ENCODE measurements around the gene TUBB4B.
"Not testable (repeated sequence)": the region's sequence is repeated elsewhere in the genome, so short reads cannot be mapped to it uniquely, and the experiment has no call there.

The TUBB4B gene

DNA sequence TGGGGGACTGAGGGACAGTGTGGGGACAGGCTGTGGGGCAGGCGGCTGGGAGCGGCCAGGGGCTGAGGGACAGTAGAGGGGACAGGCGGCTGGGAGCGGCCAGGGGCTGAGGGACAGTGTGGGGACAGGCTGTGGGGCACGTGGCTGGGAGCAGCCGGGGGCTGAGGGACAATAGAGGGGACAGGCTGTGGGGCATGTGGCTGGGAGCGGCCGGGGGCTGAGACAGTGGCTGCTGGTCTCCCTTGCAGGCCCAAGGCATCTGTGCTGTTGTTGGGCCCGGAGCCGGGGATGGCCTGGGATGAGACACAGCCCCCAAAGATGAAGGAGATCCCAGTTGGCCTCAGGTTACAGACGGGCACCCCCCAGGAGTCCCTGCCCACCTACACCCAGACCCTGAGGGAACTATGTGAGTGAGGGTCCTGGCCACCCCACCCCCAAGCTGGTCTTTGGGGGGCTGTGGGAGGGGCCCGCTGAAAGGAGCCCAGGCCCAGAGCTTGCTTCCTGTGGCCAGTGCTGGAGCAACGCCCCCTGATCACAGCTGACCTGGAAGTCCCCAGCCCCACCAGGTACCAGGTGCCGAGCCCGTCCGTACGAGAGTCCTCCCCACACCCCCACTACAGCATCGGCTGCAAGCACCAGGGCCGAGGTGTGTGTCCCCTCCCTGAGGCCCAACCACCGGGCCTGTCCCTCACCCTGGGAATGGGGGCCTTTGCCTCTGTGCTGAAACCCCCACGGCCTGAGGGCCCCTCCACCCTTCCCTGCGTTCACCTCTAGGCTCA lies 10.6 kb downstream of the TUBB4B start:
- DNase-seq (ENCODE audit: low spot score): no peak

DNA sequence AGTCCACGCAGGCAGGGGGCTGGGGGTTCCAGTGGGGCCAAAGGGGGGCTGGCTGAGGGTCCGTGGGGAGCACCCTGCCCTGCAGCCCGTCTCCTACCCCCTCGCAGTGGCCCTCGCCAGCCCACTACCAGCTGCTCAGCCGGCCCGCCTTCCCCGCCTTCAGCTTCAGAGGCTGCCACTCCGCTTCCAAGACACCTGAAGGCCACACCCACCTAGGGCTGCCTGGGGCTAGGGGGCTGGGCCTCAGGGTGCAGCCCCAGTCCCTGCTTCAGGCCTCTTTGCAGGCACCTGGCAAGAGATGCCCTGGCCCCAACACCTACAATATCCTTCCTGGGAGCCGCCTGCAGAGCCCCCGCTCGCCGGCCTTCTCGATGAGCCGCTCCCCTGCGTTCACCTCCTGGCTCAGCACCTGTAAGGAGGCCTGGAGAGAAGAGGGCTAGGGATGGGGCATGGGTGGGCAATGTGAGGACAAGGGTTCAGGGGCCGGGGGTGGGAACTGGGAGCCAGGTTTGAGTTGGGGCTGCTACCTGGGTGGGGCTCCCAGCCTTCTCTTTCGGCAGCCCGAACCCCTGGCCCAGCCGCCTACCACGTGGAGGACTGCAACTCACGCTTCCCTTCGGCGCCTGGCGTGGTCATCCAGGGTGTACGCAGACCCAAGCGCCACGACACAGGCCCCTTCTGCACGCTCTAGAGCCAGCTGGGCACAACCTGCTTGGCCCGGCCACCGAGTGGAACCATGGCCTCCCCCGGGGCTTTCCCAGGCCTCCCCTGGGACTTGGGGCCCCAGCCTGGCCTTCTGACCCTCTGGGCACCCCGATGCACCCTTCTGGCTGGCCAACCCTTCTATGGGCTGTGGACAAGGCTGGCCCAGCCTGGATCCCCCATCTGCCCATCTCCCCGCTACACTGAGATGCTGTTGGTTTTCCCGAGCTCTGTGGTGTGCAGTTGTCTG lies 11.7 kb downstream of the TUBB4B start:
- no peak for DNase-seq (ENCODE audit: low spot score)

DNA sequence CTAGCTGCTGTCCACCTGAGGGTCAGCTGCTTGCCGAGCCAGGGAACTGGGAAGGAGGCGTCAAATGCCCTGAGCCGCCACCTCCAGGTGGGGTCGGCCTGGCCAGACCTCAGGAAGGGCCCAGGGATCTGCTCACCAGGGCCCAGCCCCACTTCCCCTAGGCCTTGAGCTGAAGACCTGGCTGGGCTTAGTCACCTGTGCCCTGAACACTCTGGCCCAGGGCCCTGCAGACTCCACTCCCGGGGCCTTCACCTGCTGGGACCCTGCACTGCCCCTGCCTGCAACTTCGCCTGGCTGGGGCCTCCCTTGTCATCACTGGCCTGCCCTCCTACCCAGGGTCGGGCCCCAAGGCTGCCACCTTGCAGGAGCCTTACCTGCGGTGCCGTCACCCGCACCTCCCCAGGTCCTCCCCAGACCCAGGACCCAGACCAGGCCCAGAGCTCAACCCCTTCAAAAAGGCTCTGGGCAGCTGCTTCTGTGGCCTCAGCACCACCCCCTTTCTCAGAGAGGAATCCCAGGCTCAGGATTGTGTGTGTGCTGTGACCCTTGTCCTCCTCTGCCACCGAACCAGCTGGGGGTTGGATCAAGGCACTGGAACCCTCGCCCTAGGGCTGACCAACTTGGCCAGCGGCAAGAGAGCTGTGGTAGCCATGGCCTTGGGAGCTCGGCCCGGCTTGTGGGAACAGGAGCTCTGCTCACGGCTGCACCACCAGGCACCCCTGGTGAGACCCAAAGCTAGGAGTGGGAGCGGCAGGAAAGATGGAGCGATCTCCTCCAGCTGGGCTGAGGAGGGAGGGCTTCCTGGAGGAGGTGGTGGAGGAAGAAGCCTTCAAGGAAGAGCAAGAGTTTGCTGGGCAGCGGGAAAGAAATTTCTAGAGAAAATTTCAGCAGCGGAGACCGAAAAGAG lies 12.9 kb downstream of the TUBB4B start:
- peak; percentile 45 for DNase-seq (ENCODE audit: low spot score)

DNA sequence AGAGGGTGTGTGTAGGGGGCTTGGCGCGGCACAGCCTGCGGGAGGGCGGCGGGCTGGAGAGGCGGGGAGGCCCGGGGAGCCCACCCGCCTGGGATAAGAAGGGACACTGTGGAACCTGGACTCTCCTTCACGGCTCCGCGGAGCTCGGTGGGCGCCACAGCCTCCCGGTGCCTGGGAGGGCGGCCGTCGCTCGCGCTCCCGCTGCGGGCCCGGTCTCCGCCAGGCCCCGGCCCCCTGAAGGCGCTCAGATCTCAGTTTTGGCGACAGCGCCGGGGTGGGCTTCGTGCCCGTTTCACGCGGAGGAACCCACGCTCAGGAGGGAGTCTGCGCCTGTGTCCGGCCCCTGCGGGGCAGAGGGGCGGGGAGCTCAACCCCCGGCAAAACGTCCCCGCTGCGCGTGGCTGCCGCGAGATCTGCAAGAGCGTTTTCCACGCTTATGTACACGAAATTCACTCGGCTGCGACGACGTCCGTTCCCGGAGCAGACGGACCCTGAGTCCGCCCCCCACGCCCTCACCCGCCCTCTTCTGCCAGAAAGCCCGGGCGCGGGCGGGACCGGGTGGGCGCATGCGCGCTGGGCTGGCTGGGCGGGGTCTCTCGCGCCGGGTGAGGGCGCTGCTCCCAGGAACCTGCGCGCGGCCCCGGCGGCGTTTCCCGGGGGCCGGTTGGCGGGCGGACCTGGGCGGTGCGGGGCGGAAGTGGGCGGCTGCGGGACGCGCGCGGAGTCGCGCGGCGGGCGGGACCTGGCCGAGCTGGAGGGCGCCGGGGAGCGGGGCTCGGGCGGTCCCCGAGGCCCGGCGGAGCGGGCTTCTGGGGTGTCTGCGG lies 13.7 kb downstream of the TUBB4B start, which contains the start of gene NELFB:
Gene NELFB (plus strand): TSS at position 704 of the 824 bp plus-strand sequence.
- DNase-seq (ENCODE audit: low spot score): peak; percentile 85

DNA sequence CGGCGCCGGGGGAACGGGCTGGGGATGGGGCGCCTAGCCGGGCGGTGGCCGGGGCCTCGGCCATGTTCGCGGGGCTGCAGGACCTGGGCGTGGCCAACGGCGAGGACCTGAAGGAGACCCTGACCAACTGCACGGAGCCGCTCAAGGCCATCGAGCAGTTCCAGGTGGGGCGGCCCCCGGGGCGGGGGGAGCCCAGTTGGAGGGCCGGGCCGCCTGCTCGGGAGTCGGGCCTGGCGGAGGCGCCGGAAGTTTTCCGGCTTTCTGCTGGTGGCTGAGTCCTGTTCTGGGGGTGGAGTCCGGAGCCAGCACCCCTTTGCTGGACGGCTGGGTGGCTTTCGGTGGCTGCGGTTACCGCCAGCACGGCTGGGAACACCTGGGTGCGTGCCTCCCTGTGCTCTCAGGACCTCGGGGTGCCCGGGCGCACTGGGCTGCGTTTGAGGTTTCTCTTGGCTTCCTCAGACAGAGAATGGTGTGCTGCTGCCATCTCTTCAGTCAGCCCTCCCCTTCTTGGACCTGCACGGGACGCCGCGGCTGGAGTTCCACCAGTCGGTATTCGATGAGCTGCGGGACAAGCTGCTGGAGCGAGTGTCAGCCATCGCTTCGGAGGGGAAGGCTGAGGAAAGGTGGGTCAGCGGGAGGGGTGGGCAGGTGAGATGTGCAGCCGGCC lies 14.5 kb downstream of the TUBB4B start:
- no peak for DNase-seq (ENCODE audit: low spot score)

DNA sequence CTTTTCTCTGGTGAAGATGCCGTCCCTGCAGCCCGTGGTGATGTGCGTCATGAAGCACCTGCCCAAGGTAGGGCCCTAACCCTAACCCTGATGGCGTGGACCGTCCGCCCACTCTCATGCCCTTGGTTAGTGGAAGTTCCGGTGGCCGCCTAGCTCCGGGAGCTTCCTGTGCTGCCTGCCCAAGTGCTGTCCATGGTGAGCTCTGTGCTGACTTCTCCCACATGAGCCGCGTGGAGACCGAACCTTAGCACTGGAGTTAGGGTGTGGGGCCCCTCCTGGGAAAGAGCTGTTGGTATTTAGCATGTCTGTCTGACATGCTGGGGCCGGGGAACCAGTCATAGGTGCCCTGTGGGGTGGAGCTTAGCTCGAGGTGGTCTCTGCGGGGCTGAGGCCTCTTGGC lies 15.3 kb downstream of the TUBB4B start:
- DNase-seq (ENCODE audit: low spot score): no peak

DNA sequence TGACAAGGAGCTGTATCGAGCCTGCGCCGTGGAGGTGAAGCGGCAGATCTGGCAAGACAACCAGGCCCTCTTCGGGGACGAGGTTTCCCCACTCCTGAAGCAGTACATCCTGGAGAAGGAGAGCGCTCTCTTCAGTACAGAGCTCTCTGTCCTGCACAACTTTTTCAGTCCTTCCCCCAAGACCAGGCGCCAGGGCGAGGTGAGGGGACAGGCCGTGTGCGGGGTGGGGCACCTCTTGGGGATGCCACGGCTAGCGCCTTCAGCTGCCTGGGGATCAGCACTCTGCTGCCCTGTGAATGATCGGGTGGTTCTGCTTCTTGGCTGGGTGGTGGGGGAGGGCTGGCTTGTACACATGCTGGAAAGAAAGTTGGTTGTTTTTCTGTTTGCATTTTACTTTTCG lies 15.8 kb downstream of the TUBB4B start:
- no peak for DNase-seq (ENCODE audit: low spot score)

DNA sequence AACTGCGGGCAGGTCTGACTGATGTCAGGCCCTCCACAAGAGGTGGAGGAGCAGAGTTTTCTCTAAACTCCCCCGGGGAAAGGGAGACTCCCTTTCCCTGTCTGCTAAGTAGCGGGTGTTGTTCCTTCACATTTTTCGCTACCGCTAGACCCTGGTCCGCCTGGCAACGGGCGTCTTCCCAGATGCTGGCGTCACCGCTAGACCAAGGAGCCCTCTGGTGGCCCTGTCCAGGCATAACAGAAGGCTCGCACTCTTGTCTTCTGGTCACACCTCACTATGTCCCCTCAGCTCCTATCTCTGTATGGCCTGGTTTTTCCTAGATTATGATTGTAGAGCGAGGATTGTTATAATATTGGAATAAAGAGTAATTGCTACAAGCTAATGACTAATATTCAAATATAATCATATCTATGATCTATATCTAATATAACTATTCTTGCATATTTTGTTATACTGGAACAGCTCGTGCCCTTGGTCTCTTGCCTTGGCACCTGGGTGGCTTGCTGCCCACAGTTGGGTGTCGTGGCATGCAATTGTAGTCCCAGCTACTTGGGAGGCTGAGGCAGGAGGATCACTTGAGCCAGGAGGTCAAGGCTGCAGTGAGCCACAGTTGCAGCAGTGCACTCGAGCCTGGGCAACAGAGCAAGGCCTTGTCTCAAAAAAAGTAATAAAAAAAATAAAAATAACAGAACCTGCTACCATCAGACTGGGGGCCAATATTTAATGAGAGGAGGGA lies 21.3 kb downstream of the TUBB4B start:
- DNase-seq (ENCODE audit: low spot score): not testable (repeated sequence)

DNA sequence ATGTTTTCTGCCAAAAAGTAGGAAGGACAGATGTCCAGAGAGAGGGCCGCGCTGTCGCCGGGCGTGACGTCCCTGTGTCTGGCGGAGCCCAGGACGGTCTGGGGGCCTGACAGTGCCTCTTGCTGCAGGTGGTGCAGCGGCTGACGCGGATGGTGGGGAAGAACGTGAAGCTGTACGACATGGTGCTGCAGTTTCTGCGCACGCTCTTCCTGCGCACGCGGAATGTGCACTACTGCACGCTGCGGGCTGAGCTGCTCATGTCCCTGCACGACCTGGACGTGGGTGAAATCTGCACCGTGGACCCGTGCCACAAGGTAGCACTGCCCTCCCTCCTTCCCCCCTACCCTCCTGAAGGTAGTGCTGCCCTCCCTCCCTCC lies 21.8 kb downstream of the TUBB4B start:
- DNase-seq (ENCODE audit: low spot score): no peak

DNA sequence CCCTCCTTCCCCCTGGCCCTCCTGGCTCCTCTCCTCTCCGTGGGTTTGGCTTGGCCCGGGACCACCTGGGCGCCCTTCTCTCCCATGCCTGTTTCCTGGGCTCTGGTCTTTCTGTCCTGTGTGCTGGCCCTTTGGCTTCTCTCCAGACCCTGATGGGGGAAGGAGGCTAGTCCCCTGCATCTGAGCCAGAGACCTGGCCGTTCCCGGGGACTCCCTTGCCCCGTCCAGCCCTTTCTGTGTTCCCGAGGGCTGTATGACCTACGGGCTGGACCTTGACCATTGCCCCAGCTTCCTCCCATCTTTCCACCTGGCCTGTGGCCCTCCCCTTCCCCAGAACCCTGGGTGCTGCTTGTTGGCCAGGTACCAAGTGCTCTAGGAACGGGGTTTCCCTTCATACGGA lies 22.4 kb downstream of the TUBB4B start:
- DNase-seq (ENCODE audit: low spot score): no peak

DNA sequence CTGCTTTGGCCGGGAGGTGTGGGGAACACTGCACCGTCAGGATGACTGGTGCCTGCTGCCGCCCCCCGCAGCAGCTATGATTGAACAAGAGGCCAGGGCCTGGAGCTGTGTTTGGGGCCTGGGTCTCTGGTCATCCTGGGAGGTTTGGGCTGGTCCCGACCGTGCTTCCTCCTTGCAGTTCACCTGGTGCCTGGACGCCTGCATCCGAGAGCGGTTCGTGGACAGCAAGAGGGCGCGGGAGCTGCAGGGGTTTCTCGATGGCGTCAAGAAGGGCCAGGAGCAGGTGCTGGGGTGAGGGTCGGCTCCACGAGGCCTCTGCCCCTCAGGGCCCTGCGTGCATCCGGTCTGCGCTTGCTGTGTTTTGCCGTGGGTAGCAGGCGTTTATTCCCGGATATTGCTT lies 23.0 kb downstream of the TUBB4B start:
- DNase-seq (ENCODE audit: low spot score): no peak

DNA sequence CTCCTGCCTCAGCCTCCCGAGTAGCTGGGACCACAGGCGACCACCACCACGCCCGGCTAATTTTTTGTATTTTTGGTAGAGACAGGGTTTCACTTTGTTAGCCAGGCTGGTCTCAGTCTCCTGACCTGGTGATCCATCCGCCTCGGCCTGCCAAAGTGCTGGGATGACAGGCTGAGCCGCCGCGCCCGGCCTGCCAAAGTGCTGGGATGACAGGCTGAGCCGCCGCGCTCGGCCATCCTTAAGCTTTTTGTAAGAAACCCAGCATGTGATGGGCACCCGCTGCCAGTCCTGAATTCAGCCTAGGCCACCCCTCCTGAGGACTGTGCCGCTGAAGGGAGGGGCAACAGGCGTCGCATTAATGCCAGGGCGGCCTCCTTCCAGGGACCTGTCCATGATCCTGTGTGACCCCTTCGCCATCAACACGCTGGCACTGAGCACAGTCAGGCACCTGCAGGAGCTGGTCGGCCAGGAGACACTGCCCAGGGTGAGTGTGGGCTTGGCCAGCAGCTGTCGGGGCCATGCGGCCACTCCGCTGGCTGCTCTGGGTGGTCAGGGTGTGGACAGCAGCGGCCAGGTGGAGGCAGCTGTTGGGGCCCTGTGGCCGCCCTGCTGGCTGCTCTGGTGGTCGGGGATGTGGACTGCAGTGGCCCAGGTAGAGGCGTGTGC lies 24.5 kb downstream of the TUBB4B start:
- no peak for DNase-seq (ENCODE audit: low spot score)

DNA sequence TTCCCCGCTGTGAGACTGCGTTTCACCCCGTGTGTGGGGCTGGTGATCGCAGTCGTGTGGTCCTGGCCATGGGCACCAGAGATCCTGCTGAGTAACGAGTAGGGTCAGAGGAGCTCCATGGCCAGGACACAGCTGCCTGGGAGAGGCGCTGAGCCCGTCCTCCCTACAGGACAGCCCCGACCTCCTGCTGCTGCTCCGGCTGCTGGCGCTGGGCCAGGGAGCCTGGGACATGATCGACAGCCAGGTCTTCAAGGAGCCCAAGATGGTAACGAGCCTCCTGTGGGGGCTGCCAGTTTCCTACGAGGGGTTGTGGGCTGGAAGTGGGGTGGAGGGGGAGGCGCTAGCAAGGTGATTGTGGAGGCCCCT lies 25.1 kb downstream of the TUBB4B start:
- no peak for DNase-seq (ENCODE audit: low spot score)

DNA sequence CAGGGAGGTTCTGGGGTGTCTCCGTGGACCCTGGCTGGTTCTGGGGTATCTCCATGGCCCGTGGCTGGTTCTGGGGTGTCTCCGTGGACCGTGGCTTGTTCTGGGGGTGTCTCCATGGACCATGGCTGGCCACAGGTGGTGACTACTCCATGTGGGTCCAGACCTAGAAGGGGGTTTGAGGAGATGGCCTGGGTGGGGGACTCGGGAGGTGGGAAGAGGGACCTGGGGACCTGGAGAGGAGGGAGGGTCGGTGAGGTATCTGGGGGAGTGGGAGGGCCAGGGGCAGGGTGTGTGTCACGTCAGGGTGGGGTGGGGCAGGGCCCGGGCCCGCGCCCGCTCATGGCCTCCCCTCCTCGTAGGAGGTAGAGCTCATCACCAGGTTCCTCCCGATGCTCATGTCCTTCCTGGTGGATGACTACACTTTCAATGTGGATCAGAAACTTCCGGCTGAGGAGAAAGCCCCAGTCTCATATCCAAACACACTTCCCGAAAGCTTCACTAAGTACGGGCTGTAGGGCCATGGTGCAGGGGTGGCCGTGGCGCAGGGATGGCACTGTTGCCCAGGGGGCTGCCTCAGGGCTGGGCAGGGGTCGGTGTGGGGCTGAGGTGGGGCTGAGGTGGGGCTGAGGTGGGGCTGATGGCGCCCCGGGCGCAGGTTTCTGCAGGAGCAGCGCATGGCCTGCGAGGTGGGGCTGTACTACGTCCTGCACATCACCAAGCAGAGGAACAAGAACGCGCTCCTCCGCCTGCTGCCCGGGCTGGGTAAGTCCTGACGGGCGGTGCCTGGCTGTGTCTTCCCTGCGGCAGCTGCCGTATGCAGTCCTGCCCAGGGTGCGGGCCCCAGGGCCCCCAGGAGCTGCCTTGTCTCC lies 25.7 kb downstream of the TUBB4B start:
- DNase-seq (ENCODE audit: low spot score): no peak

DNA sequence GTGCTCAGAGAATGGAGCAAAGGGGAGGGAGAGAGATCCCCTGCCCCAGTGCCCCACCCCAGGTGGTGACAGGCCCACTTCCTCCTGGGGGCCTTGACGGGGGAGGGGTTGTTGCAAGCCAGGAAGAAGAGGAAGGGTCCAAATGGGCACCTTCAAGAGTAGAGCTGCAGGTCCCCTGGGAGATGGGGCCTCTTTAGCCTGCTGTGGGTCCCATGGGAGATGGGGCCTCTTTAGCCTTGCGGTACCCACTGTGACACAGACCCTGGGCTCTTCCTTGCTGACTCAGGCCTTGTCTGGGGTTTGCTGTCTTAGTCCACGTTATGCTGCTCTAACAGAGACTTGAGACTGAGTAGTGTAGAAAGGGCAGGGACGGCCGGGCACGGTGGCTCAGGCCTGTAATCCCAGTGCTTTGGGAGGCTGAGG lies 26.9 kb downstream of the TUBB4B start:
- DNase-seq (ENCODE audit: low spot score): no peak

DNA sequence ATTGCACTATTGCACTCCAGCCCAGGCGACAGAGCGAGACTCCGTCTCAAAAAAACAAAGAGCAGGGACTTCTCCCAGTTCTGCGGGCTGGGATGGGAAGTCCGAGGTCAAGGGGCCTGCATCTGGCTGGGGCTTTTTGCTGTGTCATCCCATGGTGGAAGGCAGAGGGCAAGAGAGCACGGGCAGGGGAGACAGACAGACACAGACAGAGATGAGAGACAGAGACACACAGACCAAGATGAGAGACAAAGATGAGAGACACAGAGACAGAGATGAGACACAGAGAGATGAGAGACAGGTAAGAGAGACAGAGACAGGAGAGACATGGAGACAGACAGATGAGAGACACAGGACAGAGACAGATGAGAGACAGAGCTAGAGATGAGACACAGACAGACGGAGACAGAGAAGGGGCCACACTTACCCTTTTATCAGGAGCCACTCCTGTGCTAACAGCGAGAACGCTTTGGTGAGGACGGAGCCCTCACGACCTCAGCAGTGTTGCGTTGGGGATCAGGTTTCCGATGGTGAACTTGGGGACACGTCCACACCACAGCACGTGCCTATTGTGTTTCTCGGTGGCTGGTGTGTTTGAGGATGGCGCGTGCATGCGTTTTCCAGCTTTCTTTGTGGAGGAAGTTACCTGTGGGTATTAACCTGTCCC lies 27.6 kb downstream of the TUBB4B start:
- no peak for DNase-seq (ENCODE audit: low spot score)

DNA sequence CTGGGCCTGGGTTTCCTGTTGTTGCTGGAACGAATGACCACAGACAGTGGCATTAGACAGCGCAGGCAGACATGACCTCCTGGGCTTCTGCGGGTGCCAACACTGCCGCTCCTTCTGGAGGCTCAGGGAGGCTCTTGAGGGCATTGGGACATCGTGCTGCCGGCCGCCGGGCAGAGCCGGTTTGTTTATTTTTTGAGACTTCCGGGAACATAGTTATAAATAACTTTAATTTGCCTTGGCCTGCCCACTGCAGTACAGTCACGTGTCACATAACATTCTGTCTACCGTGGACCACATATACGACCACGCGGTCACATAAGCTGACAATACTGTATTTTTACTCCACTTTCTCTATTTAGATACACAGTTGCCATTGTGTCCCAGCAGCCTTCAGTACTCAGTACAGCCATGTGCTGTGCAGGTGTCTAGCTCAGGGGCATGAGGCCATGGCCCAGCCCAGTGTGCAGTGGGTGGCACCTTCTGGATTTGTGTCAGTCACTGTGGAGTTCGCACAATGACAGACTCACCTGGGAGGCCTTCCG lies 28.2 kb downstream of the TUBB4B start:
- DNase-seq (ENCODE audit: low spot score): no peak

Measured in SK-N-DZ (cell line).